GF-D8 (cell line): ENCODE data around the gene FAF1.
A peak's percentile ranks its signal among the peaks of the same experiment; 100 is the strongest.
"Not testable (repeated sequence)": the region's sequence is repeated elsewhere in the genome, so short reads cannot be mapped to it uniquely, and the experiment has no call there.

Experiments used
- DNase-seq: peaks from one replicate; lab custom pipeline; 2025; lab: John Stamatoyannopoulos, UW

FAF1 gene

GRCh38 chr1:50910356-50910755 lies 49.7 kb downstream of the FAF1 start:
- not testable (repeated sequence) for DNase-seq

- not testable (repeated sequence) for DNase-seq
Observed at GRCh38 chr1:50907610-50908009, 52.5 kb downstream of the FAF1 start.

- DNase-seq, result not testable (repeated sequence)
Observed at GRCh38 chr1:50906050-50906449, 54.0 kb downstream of the FAF1 start.

GRCh38 chr1:50902419-50902818 lies 57.6 kb downstream of the FAF1 start:
- no peak for DNase-seq

GRCh38 chr1:50901872-50902271 lies 58.2 kb downstream of the FAF1 start:
- no peak for DNase-seq

GRCh38 chr1:50898773-50899172 lies 61.3 kb downstream of the FAF1 start:
- no peak for DNase-seq

GRCh38 chr1:50894340-50894739 lies 65.7 kb downstream of the FAF1 start:
- DNase-seq, result no peak

- DNase-seq, result no peak
Observed at GRCh38 chr1:50893466-50893865, 66.6 kb downstream of the FAF1 start.

- DNase-seq, result not testable (repeated sequence)
Observed at GRCh38 chr1:50887555-50887954, 72.5 kb downstream of the FAF1 start.

GRCh38 chr1:50880373-50880772 lies 79.7 kb downstream of the FAF1 start:
- no peak for DNase-seq

- no peak for DNase-seq
Observed at GRCh38 chr1:50879137-50879536, 80.9 kb downstream of the FAF1 start.

GRCh38 chr1:50878434-50878833 lies 81.6 kb downstream of the FAF1 start:
- DNase-seq, result no peak

GRCh38 chr1:50877641-50878040 lies 82.4 kb downstream of the FAF1 start:
- DNase-seq, result no peak

- peak; percentile 77 for DNase-seq
Observed at GRCh38 chr1:50873458-50874187, 86.4 kb downstream of the FAF1 start.

- DNase-seq, result not testable (repeated sequence)
Observed at GRCh38 chr1:50864845-50865244, 95.2 kb downstream of the FAF1 start.

- DNase-seq, result no peak
Observed at GRCh38 chr1:50861772-50862171, 98.3 kb downstream of the FAF1 start.

- DNase-seq, result no peak
Observed at GRCh38 chr1:50860702-50861101, 99.4 kb downstream of the FAF1 start.

GRCh38 chr1:50860256-50860655 lies 99.8 kb downstream of the FAF1 start:
- DNase-seq, result no peak

- DNase-seq, result no peak
Observed at GRCh38 chr1:50859657-50860056, 100.4 kb downstream of the FAF1 start.

- DNase-seq, result no peak
Observed at GRCh38 chr1:50858761-50859160, 101.3 kb downstream of the FAF1 start.

GRCh38 chr1:50857702-50858101 lies 102.4 kb downstream of the FAF1 start:
- DNase-seq, result no peak

GRCh38 chr1:50853325-50853724 lies 106.7 kb downstream of the FAF1 start:
- DNase-seq, result no peak

- DNase-seq, result no peak
Observed at GRCh38 chr1:50852889-50853288, 107.2 kb downstream of the FAF1 start.

GRCh38 chr1:50851466-50851865 lies 108.6 kb downstream of the FAF1 start:
- DNase-seq, result no peak
